ENCODE data around the gene PPP2R5E.
"Not testable (repeated sequence)": the region's sequence is repeated elsewhere in the genome, so short reads cannot be mapped to it uniquely, and the experiment has no call there.

The PPP2R5E gene

DNA sequence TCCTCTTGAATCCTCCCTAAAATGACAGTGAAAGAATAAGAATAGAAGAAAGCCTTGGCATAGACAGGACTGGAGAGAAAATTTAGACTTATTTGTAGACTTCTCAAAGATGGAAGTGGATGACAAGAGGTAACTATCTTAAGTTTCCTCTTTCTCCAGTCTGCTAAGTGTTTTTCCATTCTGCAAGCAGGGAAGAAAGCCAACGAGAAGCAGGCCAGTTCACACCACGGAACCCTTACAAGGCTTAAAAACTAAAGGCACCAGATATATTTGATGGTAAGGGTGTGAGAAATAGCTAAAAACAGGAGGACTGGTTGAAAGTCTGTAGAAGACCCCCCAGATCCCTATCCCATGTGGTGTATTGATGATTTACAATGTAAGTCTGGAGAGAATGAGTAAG is 141.5 kb downstream of the PPP2R5E start:
- Histone ChIP-seq H3K4me3 (ENCODE audit: low read depth in 1 of 2, low read length in 2 of 2) (no peak overlapping the region), H3K4me1 (ENCODE audit: control insufficient read depth in 1 of 2, insufficient read depth in 2 of 2, low read length in 2 of 2) (peaks cover 0 to 28% of the 10 kb centered on the region in 2 donors), H3K9me3 (ENCODE audit: control insufficient read depth in 1 of 2, low read length in 2 of 2) (no peaks in the 10 kb centered on the region), H3K27me3 (ENCODE audit: low read depth, low read length) (no peaks in the 10 kb centered on the region), H3K36me3 (ENCODE audit: control insufficient read depth in 1 of 2, insufficient read depth in 2 of 2, low read length in 2 of 2) (peaks cover 0 to 4% of the 10 kb centered on the region in 2 donors), H3K27ac (ENCODE audit: low read length) (no peak overlapping the region)

DNA sequence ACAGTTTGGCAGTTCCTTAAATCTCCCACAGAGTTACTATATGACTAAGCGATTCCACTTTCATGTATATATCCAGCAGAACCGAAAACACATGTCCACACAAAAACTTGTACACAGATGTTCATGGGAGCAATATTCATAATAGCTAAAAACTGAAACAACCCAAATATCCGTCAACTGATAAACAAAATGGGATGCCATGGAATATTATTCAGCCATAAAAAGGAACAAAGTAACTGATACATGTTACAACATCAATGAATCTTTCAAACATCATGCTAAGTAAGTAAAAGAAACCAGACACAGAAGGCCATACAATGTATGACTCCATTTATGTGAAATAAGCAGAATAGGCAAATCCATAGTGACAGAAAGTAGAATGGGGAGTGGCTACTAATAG is 144.2 kb downstream of the PPP2R5E start:
- Histone ChIP-seq H3K36me3 (ENCODE audit: control insufficient read depth in 1 of 2, insufficient read depth in 2 of 2, low read length in 2 of 2) (peaks cover 0 to 6% of the 10 kb centered on the region in 2 donors), H3K4me3 (ENCODE audit: low read depth in 1 of 2, low read length in 2 of 2) (no peak overlapping the region), H3K4me1 (ENCODE audit: control insufficient read depth in 1 of 2, insufficient read depth in 2 of 2, low read length in 2 of 2) (peaks cover 0 to 22% of the 10 kb centered on the region in 2 donors)

DNA sequence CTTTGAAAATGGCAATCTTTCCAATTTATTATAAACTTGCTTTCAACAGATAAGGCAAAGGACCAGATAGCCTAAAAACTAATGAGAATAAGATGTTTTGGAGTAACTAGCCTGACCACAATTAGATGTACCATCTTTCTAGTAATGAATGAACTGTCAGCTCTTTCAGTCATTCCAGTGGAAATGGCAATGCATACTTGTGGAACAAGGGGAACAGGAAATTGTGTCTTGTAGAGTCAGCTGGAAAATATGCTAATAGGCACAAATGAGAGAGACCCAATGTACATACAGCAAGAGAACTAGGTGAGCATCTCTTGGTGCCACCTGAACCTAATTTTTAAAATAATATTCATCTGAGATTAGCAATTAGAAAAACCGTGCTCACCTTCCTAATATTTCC is 148.3 kb downstream of the PPP2R5E start:
- Histone ChIP-seq H3K4me1 (ENCODE audit: control insufficient read depth in 1 of 2, insufficient read depth in 2 of 2, low read length in 2 of 2) (no peaks in the 10 kb centered on the region), H3K9me3 (ENCODE audit: control insufficient read depth in 1 of 2, low read length in 2 of 2) (no peaks in the 10 kb centered on the region), H3K36me3 (ENCODE audit: control insufficient read depth in 1 of 2, insufficient read depth in 2 of 2, low read length in 2 of 2) (peaks cover 13% of the 10 kb centered on the region in 2 donors)

More for the DNA sequence above, 144.2 kb downstream of the PPP2R5E start:
- H3K27me3 ChIP-seq (ENCODE audit: low read depth, low read length) = no peaks in the 10 kb centered on the region
- H3K27ac ChIP-seq (ENCODE audit: low read length) = no peak overlapping the region
- H3K9me3 ChIP-seq (ENCODE audit: control insufficient read depth in 1 of 2, low read length in 2 of 2) = no peaks in the 10 kb centered on the region

DNA sequence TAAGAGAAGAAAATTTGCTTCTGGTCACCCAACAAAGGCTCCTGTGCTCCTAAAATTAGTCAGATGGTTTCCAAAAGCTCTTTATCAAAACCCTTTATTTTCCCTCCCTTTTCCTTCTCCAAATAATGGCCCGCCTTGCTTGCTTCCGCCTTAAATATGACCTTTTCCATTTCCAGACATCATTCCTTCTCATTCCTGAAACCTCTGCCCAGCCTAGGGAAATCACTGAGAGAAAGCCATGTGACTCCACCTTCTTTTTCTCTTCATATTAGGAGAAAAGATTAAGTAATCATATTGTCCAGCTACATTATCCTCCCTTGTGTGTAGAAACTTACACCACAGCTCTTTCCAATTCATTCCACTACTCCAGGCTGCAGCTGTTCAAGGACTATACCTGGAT is 148.7 kb downstream of the PPP2R5E start:
- Histone ChIP-seq H3K9me3 (ENCODE audit: control insufficient read depth in 1 of 2, low read length in 2 of 2) (no peaks in the 10 kb centered on the region), H3K27ac (ENCODE audit: low read length) (no peak overlapping the region), H3K27me3 (ENCODE audit: low read depth, low read length) (no peaks in the 10 kb centered on the region), H3K4me3 (ENCODE audit: low read depth in 1 of 2, low read length in 2 of 2) (no peak overlapping the region), H3K4me1 (ENCODE audit: control insufficient read depth in 1 of 2, insufficient read depth in 2 of 2, low read length in 2 of 2) (no peaks in the 10 kb centered on the region), H3K36me3 (ENCODE audit: control insufficient read depth in 1 of 2, insufficient read depth in 2 of 2, low read length in 2 of 2) (peaks cover 13% of the 10 kb centered on the region in 2 donors)

More for the DNA sequence above, 148.3 kb downstream of the PPP2R5E start:
- no peaks in the 10 kb centered on the region for H3K27me3 ChIP-seq (ENCODE audit: low read depth, low read length)
- no peak overlapping the region for H3K4me3 ChIP-seq (ENCODE audit: low read depth in 1 of 2, low read length in 2 of 2)
- H3K27ac ChIP-seq (ENCODE audit: low read length) = no peak overlapping the region

DNA sequence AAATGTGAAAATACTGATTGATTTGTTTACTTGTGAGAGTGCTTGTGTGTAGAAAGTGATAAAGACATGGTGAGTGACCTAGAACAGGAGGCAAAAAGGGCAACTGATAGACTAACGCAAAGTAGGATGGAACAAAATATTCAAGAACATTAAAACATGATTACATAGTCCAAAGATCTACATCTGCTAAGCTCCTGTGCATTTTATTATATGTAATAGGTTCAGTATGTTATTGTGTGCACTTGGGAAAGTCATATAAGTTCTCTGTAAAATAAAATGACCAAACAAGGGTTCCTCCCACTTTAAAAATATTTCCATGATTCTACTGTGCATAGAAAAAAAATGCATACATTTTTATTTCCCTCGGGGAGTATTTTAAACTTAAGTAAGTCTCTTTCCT is 150.2 kb downstream of the PPP2R5E start:
- Histone ChIP-seq H3K27me3 (ENCODE audit: low read depth, low read length) (no peaks in the 10 kb centered on the region), H3K4me1 (ENCODE audit: control insufficient read depth in 1 of 2, insufficient read depth in 2 of 2, low read length in 2 of 2) (no peaks in the 10 kb centered on the region), H3K27ac (ENCODE audit: low read length) (no peak overlapping the region), H3K36me3 (ENCODE audit: control insufficient read depth in 1 of 2, insufficient read depth in 2 of 2, low read length in 2 of 2) (peaks cover 13 to 16% of the 10 kb centered on the region in 2 donors), H3K4me3 (ENCODE audit: low read depth in 1 of 2, low read length in 2 of 2) (no peak overlapping the region), H3K9me3 (ENCODE audit: control insufficient read depth in 1 of 2, low read length in 2 of 2) (no peaks in the 10 kb centered on the region)

DNA sequence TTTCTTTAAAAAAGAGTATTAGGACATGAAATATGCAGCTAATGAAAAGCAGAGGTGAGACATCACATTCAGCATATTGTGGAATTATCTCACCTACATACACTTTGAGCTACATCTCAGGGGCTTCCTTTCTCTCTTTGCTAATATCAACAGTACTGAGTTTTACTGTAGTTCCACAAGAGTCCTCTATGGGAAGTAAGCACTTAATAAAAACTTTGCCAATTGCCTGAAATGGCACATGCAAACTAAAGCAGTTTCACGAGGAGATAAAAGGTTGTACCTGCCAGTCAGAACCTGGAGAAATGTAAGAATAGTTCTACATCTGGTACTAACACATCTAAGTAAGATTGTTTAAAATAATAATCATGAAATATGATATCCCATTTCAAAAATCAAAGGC is 150.9 kb downstream of the PPP2R5E start:
- peaks cover 18 to 22% of the 10 kb centered on the region in 2 donors for H3K36me3 ChIP-seq (ENCODE audit: control insufficient read depth in 1 of 2, insufficient read depth in 2 of 2, low read length in 2 of 2)

DNA sequence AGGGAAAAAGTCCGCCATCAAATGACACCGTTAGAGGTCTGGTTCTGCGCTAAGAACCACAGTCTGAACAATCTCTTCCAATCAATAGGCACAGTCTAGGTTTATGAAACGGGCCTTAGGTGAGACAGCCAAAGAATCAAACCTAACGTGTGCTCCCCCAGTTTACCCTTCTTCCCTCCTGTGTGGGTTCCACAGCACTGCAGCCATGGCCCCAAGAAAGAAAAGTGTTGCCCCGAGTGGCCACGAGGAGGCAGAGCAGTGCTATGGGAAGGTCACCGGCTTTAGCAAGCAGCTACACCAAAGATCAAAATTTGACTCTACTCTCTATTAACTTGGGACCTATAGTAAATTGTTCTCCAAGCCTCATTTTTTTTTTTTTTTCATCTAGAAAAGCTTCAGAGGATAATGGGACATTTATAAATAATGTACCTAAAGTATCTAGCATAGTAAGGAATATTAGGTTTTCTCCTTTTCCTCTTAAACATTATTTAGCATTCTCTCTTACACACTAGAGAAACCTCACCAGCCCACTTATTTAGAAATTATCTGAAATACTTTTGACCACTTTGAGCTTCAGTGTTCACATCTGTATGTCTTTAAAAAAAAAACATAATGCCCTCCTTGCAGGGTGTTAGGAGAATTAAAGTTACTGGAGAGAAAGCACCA is 154.3 kb downstream of the PPP2R5E start:
- Histone ChIP-seq H3K4me3 (ENCODE audit: low read depth in 1 of 2, low read length in 2 of 2) (no peak overlapping the region), H3K27ac (ENCODE audit: low read length) (no peak overlapping the region), H3K36me3 (ENCODE audit: control insufficient read depth in 1 of 2, insufficient read depth in 2 of 2, low read length in 2 of 2) (peaks cover 16 to 32% of the 10 kb centered on the region in 2 donors), H3K9me3 (ENCODE audit: control insufficient read depth in 1 of 2, low read length in 2 of 2) (no peaks in the 10 kb centered on the region), H3K27me3 (ENCODE audit: low read depth, low read length) (no peaks in the 10 kb centered on the region), H3K4me1 (ENCODE audit: control insufficient read depth in 1 of 2, insufficient read depth in 2 of 2, low read length in 2 of 2) (no peaks in the 10 kb centered on the region)

More for the DNA sequence above, 150.9 kb downstream of the PPP2R5E start:
- Histone ChIP-seq H3K9me3 (ENCODE audit: control insufficient read depth in 1 of 2, low read length in 2 of 2) (no peaks in the 10 kb centered on the region), H3K4me3 (ENCODE audit: low read depth in 1 of 2, low read length in 2 of 2) (no peak overlapping the region), H3K27me3 (ENCODE audit: low read depth, low read length) (no peaks in the 10 kb centered on the region), H3K27ac (ENCODE audit: low read length) (no peak overlapping the region), H3K4me1 (ENCODE audit: control insufficient read depth in 1 of 2, insufficient read depth in 2 of 2, low read length in 2 of 2) (no peaks in the 10 kb centered on the region)

DNA sequence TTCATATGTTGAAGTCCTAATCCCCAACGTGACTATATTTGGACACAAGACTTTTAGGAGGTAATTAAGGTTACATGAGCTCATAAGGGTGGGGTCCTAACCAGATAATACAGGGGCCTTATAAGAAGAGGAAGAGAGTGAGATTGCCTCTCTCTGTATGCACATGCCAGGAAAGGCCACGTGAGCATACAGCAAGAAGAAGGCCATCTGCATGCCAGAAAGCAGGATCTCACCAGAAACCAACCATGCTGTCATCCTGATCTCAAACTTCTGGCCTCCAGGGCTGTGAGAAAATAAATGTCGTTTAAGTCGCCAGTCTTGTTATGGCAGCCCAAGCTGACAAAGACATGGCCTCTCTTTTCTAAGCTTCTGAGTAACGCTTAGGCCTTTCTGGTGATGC is 155.5 kb downstream of the PPP2R5E start:
- Histone ChIP-seq H3K4me3 (ENCODE audit: low read depth in 1 of 2, low read length in 2 of 2) (no peak overlapping the region), H3K4me1 (ENCODE audit: control insufficient read depth in 1 of 2, insufficient read depth in 2 of 2, low read length in 2 of 2) (no peaks in the 10 kb centered on the region), H3K27ac (ENCODE audit: low read length) (no peak overlapping the region), H3K9me3 (ENCODE audit: control insufficient read depth in 1 of 2, low read length in 2 of 2) (no peaks in the 10 kb centered on the region), H3K36me3 (ENCODE audit: control insufficient read depth in 1 of 2, insufficient read depth in 2 of 2, low read length in 2 of 2) (peaks cover 18 to 31% of the 10 kb centered on the region in 2 donors), H3K27me3 (ENCODE audit: low read depth, low read length) (no peaks in the 10 kb centered on the region)

DNA sequence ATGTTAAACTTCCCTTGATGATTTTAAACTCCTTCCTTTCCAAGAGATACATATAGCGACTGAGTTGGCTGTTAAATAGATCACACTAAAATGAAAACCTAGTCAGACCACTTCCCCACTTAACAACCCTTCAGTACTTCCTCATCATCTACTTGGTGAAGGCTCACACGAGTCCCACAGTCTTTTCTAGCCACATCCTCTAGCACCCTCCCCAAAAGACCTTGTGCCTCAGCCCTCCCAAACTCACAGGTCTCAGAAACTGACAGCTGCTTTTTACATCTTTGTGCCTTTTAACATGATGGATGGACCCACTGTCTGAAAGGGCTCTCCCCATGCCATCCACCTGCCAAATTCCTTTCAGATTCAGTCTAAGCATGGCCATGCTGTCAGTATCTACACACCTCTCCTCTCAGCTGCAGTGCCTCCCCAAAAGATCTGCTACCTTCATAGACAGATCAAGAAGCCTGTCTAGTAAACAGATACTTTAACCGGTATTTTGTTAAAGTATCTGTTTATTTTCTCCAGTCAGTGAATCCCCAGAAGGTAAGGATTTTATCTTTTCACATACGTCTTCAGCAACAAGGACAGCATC is 159.3 kb downstream of the PPP2R5E start:
- Histone ChIP-seq H3K36me3 (ENCODE audit: control insufficient read depth in 1 of 2, insufficient read depth in 2 of 2, low read length in 2 of 2) (peaks cover 26 to 53% of the 10 kb centered on the region in 2 donors), H3K4me1 (ENCODE audit: control insufficient read depth in 1 of 2, insufficient read depth in 2 of 2, low read length in 2 of 2) (no peaks in the 10 kb centered on the region), H3K27me3 (ENCODE audit: low read depth, low read length) (no peaks in the 10 kb centered on the region), H3K4me3 (ENCODE audit: low read depth in 1 of 2, low read length in 2 of 2) (no peak overlapping the region), H3K27ac (ENCODE audit: low read length) (no peak overlapping the region), H3K9me3 (ENCODE audit: control insufficient read depth in 1 of 2, low read length in 2 of 2) (no peaks in the 10 kb centered on the region)

DNA sequence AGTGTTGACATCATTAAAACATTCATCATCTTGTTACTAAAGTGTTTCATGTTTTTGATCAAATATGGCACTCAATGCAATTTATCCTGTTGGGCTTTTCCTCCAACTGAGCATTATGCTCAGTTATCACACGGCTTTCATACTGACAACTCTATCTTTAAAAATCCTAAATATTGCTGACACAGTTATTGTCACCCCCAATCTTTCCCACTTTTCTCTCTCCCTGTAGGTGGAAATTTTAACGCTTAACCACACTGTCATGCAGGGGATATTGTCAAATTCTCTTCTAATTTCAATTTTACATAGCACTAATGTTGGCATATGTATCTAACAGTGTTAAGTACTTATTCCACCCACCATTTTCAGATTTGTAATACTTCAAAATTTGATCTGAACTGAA is 164.7 kb downstream of the PPP2R5E start:
- Histone ChIP-seq H3K27me3 (ENCODE audit: low read depth, low read length) (no peaks in the 10 kb centered on the region), H3K27ac (ENCODE audit: low read length) (no peak overlapping the region), H3K4me1 (ENCODE audit: control insufficient read depth in 1 of 2, insufficient read depth in 2 of 2, low read length in 2 of 2) (no peaks in the 10 kb centered on the region), H3K36me3 (ENCODE audit: control insufficient read depth in 1 of 2, insufficient read depth in 2 of 2, low read length in 2 of 2) (peaks cover 15 to 36% of the 10 kb centered on the region in 2 donors), H3K4me3 (ENCODE audit: low read depth in 1 of 2, low read length in 2 of 2) (no peak overlapping the region), H3K9me3 (ENCODE audit: control insufficient read depth in 1 of 2, low read length in 2 of 2) (no peaks in the 10 kb centered on the region)

DNA sequence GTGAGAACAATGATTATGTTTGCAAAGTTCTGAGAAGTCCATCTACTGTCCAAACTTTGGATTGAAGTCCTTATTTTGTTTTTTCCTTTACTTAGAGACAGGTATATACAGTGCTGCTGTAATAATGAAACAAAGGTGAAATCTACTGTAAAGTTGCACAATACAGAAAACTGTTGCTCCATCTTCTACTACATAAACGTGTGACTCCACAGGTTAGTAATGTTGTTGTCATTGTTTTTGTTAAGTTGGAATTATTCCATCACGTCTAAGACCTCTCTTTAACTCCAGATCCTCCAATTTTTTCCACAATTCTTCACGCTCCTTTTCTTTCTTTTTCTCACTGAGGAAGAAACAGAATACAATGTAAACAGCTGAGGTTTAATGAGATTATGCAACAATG is 167.4 kb downstream of the PPP2R5E start:
- no peaks in the 10 kb centered on the region for H3K9me3 ChIP-seq (ENCODE audit: control insufficient read depth in 1 of 2, low read length in 2 of 2)
- H3K36me3 ChIP-seq (ENCODE audit: control insufficient read depth in 1 of 2, insufficient read depth in 2 of 2, low read length in 2 of 2) = peaks cover under 1 to 20% of the 10 kb centered on the region in 2 donors

DNA sequence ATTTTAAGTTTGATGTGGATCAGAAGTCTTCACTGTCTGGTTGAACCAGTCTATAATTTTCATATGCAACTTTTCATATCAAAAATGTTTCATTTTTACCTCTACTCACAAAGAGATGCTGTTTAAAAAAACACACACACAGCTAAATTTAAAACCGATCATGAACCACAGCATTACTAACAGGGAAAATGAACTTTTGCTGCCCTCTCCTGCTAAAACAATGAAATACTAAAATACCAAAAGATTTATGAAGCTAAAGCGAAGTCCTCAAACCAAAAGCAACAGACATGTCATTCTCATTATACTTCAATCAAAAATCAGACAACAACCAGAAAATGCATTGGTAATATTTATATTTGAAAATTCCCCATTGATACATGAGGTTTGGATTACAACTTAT is 171.6 kb downstream of the PPP2R5E start:
- not testable (repeated sequence) for H3K4me1 ChIP-seq (ENCODE audit: control insufficient read depth in 1 of 2, insufficient read depth in 2 of 2, low read length in 2 of 2); H3K9me3 ChIP-seq (ENCODE audit: control insufficient read depth in 1 of 2, low read length in 2 of 2); H3K27me3 ChIP-seq (ENCODE audit: low read depth, low read length); H3K4me3 ChIP-seq (ENCODE audit: low read depth in 1 of 2, low read length in 2 of 2); H3K27ac ChIP-seq (ENCODE audit: low read length)
- peaks cover 0 to 15% of the 10 kb centered on the region in 2 donors for H3K36me3 ChIP-seq (ENCODE audit: control insufficient read depth in 1 of 2, insufficient read depth in 2 of 2, low read length in 2 of 2)

More for the DNA sequence above, 167.4 kb downstream of the PPP2R5E start:
- H3K4me1 ChIP-seq (ENCODE audit: control insufficient read depth in 1 of 2, insufficient read depth in 2 of 2, low read length in 2 of 2) = no peaks in the 10 kb centered on the region
- no peak overlapping the region for H3K4me3 ChIP-seq (ENCODE audit: low read depth in 1 of 2, low read length in 2 of 2)
- H3K27ac ChIP-seq (ENCODE audit: low read length) = no peak overlapping the region
- no peaks in the 10 kb centered on the region for H3K27me3 ChIP-seq (ENCODE audit: low read depth, low read length)
